Skin of body (tissue), 2 donors: ENCODE data around the gene LEMD3. TPM values are rescaled to one million over a fixed set of nuclear protein-coding genes. Genes with fewer than 3 reads are reported as not detected.
"Not testable (repeated sequence)": the region's sequence is repeated elsewhere in the genome, so short reads cannot be mapped to it uniquely, and the experiment has no call there.

ENCODE experiments used
- DNase-seq: peaks from one replicate; lab custom pipeline; 2025; lab: John Stamatoyannopoulos, UW
- total RNA-seq: library from RNA; depleted of rRNA; stranded (reverse); fragments of >200 nt; gene quantifications from one replicate; pipeline ENCODE4 v1.2.3, GENCODE V29; 2014

Gene LEMD3
- total RNA-seq, 1 donor from 2014 or later = 37.9 TPM

DNA sequence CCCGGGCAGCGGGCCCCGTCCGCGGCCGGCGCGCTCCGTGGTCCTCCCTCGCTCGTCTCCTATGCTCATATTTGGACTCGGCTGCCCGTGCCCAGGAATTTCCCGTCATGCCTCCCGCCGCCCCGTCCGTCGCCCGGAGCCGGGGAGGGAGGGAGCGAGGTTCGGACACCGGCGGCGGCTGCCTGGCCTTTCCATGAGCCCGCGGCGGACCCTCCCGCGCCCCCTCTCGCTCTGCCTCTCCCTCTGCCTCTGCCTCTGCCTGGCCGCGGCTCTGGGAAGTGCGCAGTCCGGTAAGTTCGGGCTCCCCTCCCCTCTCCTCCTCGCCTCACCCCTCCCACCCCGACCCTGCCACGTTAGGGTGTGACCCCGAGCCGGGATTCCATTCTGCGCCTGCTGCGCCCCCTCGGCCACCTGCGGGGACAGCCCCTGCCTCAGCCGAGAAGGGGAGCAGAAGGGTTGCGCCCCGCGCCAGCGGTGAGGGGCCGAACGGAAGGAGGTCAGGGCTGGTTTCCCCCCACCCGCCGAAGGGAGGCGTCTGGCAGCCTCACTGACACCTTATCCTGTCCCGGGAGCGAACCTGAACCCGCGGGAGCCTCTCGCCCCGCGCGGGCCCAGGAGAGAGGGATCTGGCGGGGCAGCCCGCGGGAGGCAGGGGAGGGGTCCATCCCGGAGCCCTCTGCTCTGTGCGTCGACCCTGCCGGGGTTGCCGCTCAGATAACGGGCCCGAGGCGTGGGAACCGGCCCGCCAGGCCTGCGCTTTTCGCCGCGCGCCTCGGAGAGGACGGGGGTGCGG lies 109.4 kb downstream of the LEMD3 start, which contains the start of gene MSRB3:
TSS of gene MSRB3 (plus strand) at position 108 of the 793 bp plus-strand sequence. CDS start 29,897 bp downstream, outside the sequence.
- DNase-seq = peak; percentile 42

DNA sequence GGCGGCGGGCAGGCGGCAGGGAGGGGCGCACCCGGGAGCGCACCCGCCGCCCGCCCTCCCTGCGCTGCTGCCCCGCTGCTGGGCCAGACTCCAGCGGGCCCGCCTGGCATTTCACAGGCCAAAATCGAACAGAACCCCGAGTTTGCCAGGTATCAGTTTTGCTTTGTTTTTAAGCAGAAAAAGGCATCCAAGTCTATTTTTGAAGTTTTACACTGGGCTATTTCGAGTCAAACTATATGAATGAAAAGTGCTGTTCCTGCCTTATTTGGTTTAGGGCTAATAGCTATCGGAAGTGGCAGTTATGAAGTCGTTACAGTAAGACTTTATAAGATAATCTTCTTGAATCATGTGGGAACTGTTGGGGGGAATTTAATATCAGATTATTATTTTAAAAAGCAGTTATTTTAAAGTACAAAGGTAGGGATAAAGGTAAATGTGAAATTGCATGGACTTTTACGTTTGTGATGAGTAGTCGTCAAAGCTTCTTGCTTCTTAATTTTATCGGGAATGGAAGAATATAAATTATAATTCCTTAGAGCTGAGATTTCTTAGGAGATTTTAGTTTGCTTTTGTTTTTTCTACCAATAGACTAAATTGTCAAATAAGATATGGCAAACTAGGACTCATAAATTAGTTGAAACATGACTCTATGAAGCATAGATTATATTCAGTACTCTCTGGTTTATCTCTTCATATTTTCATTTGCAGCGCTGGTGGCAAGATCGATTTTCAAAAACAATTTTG lies 110.2 kb downstream of the LEMD3 start:
- peak; percentile 3 for DNase-seq

- no peak for DNase-seq
Measured at GRCh38 chr12:65280306-65280705, 110.9 kb downstream of the LEMD3 start.

- DNase-seq = no peak
Measured at GRCh38 chr12:65282840-65283239, 113.5 kb downstream of the LEMD3 start.

- DNase-seq = not testable (repeated sequence)
Measured at GRCh38 chr12:65285532-65285931, 116.1 kb downstream of the LEMD3 start.

- no peak for DNase-seq
Measured at GRCh38 chr12:65287426-65287825, 118.0 kb downstream of the LEMD3 start.

DNA sequence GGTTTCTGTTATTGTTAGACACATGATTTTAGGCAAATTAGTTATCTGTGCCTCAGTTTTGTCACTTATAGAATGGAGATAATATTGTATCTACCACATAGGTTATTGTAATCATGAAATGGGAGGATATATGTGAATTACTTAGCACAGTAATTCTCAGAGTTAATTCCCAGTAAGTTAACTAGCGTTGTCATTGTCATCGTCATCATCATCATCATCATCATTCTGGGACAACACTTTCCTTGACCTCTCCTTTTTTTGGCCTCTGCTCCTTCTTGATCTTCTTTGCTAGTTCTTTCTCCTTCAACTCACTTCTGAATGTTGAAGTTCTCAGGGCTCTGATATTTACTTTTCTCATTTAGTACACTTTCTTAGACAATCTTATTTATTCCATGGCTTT lies 122.9 kb downstream of the LEMD3 start:
- no peak for DNase-seq

DNA sequence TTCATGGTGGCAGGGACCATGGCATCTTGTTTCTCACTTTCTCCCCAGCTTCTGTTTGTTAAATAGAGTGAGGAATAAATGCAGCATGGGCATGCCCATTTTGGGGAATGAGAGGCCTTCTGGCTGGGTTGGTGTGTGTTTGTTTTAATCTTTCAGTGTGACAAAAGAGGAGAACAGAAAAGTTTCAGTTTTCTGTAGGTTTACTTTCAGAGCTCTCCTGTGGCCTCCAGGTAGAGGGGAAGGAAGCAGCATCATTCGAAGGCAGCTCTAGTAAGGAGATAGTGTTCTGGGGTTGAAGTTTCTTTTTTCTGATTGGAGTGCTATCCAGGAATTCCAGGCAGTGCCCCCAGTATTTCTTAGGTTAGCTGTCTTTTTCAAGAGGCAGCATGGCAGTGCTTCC lies 124.4 kb downstream of the LEMD3 start:
- DNase-seq = no peak

DNA sequence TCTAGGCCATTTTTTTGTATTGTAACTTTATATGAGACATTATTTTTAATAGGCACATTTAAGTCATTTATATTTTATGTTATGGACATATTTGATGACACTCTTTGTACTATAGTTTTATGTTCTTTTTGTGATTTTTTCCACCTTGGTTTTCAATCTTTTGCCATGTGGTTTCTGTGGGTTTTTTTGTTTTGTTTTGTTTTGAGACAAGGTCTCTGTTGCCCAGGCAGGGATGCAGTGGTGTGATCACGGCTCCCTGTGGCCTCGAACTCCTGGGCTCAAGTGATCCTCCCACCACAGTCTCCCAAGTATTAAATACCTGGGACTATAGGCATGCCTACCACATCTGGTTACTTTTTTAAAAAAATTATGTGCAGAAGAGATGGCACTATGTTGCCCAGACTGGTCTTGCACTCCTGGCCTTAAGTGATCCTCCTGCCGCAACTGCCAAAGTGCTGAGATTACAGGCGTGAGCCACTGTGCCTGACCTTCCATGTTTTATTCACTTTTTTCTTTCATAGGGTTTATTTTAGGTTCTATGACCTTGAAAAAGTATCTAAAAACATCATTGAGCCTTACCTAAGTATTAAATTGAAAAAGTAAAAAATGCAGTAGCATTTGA lies 125.4 kb downstream of the LEMD3 start:
- no peak for DNase-seq

DNA sequence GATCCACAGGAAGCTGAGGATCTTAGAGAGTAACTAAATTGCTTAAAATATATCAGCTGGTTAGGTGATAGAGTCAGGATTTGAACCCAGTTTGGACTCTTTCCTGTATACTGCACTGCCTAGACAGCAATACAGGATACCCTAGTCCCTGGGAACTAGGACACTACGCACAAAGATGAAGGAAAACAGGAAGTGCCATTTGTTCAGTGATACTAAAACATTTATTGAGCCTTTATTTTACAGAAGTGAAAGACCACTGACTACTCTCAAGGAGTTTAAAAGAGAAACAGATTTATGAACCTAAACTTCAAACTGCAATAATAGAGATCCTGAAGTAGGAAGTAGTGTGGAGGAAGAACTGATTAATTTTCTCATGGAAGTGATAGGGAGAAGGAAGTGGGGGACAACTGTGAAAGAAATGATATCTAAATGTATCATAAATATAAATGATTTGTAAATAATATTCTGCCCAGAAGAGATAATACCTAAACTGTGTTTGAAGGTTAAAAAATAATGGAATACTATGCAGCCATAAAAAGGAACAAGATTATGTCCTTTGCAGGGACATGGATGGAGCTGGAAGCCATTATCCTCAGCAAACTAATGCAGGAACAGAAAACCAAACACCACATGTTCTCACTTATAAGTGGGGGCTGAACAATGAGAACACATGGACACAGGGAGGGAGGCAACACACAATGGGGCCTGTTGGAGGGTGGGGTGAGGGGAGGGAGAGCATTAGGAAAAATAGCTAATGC lies 127.3 kb downstream of the LEMD3 start:
- DNase-seq = no peak

Other genes starting within 250 kb of the LEMD3 start
- gene WIF1, start 48.3 kb upstream of the LEMD3 start, total RNA-seq = 17.3 TPM
- gene MSRB3, start 109.1 kb downstream of the LEMD3 start, total RNA-seq = 23.8 TPM